A673 (cell line): ENCODE measurements around the gene STON1.

ENCODE experiments used
- CTCF ChIP-seq: fragments of 300-800, 200-600 bp; sonication (generic); conservative IDR thresholded peaks from 2 replicates; pipeline ENCODE4 v1.5.1; 2017; ENCODE audit warnings: low read depth, mild to moderate bottlenecking, antibody characterized with exemption, low read length, moderate library complexity, mixed read lengths
- EZH2 ChIP-seq: fragments of 200-600 bp; sonication (generic); IDR thresholded peaks from 2 replicates; pipeline ENCODE4 v1.6.1; 2017; ENCODE audit warnings: borderline replicate concordance, low read depth, mild to moderate bottlenecking, mixed read lengths, antibody characterized with exemption, low read length; ENCODE audit not compliant: poor library complexity, severe bottlenecking

GRCh38 chr2:48600204-48600813 lies 70.4 kb downstream of the STON1 start:
- peak; percentile 81 for TF ChIP-seq CTCF
- no peak for TF ChIP-seq EZH2
